OCI-LY1 (cell line): ENCODE measurements around the gene PREX1.

ENCODE experiments used
- H2AFZ ChIP-seq: fragments of 200-600 bp; sonication (generic), shearing (Covaris generic); 2 replicates; pipeline ENCODE4 v1.6.0; 2014; ENCODE audit warnings: antibody characterized with exemption, mild to moderate bottlenecking, low read length
- H3F3A ChIP-seq: fragments of 200-600 bp; sonication (generic), shearing (Covaris generic); 2 replicates; pipeline ENCODE4 v1.6.0; 2014; ENCODE audit warnings: mild to moderate bottlenecking, antibody characterized with exemption, low read length, moderate library complexity; ENCODE audit not compliant: insufficient read depth
- H3K27ac ChIP-seq: fragments of 200-600 bp; sonication (generic); 2 replicates; pipeline ENCODE4 v1.5.1; 2014; ENCODE audit warnings: low read length, mixed run types, mild to moderate bottlenecking, low read depth; ENCODE audit not compliant: poor library complexity, severe bottlenecking
- H3K27me3 ChIP-seq: fragments of 200-600 bp; sonication (generic); 2 replicates; pipeline ENCODE4 v1.6.0; 2014; ENCODE audit warnings: antibody characterized with exemption, mild to moderate bottlenecking, low read length, moderate library complexity; ENCODE audit not compliant: insufficient read depth
- H3K36me3 ChIP-seq: fragments of 200-600 bp; sonication (generic); 2 replicates; pipeline ENCODE4 v1.6.1; 2014; ENCODE audit warnings: mild to moderate bottlenecking, antibody characterized with exemption, low read length, moderate library complexity, mixed read lengths; ENCODE audit not compliant: insufficient read depth
- H3K4me1 ChIP-seq: fragments of 200-600 bp; sonication (generic); 2 replicates; pipeline ENCODE4 v1.5.1; 2014; ENCODE audit warnings: mild to moderate bottlenecking, low read length, moderate library complexity; ENCODE audit not compliant: insufficient read depth, severe bottlenecking
- H3K4me2 ChIP-seq: fragments of 200-600 bp; sonication (generic), shearing (Covaris generic); 2 replicates; pipeline ENCODE4 v1.6.1; 2014; ENCODE audit warnings: low read length
- H3K4me3 ChIP-seq: fragments of 200-600 bp; sonication (generic); 2 replicates; pipeline ENCODE4 v1.5.1; 2014; ENCODE audit warnings: low read length, low read depth, mild to moderate bottlenecking, mixed read lengths; ENCODE audit not compliant: poor library complexity, severe bottlenecking
- H3K79me2 ChIP-seq: fragments of 200-600 bp; shearing (Covaris generic); 2 replicates; pipeline ENCODE4 v1.6.1; 2016; ENCODE audit warnings: mixed run types, low read length, mixed read lengths; ENCODE audit not compliant: insufficient read depth
- H3K9ac ChIP-seq: fragments of 200-600 bp; sonication (generic), shearing (Covaris generic); 2 replicates; pipeline ENCODE4 v1.6.1; 2014; ENCODE audit warnings: mild to moderate bottlenecking, low read length, mixed read lengths
- H3K9me2 ChIP-seq: fragments of 200-600 bp; sonication (generic), shearing (Covaris generic); 2 replicates; pipeline ENCODE4 v1.6.1; 2014; ENCODE audit warnings: low read depth, mild to moderate bottlenecking, low read length, mixed read lengths
- H3K9me3 ChIP-seq: fragments of 200-600 bp; shearing (Covaris generic); 2 replicates; pipeline ENCODE4 v1.6.1; 2014; ENCODE audit warnings: low read length, mixed read lengths
- H4K20me1 ChIP-seq: fragments of 200-600 bp; sonication (generic), shearing (Covaris generic); 2 replicates; pipeline ENCODE4 v1.6.0; 2016; ENCODE audit warnings: mild to moderate bottlenecking, low read length; ENCODE audit not compliant: insufficient read depth
- EZH2 ChIP-seq: fragments of 200-600 bp; sonication (generic), shearing (Covaris generic); IDR thresholded peaks from 2 replicates; pipeline ENCODE4 v1.8.0; 2017; ENCODE audit warnings: borderline replicate concordance, mixed run types, mild to moderate bottlenecking, antibody characterized with exemption, low read length, moderate library complexity, mixed read lengths
- TF ChIP-seq, protein P1 (sequence below): fragments of 200-600 bp; sonication (generic), shearing (Covaris generic); IDR thresholded peaks from 2 replicates; pipeline ENCODE4 v1.5.1; 2017; ENCODE audit warnings: mild to moderate bottlenecking, antibody characterized with exemption, low read length, moderate library complexity, mixed read lengths

Gene PREX1

DNA sequence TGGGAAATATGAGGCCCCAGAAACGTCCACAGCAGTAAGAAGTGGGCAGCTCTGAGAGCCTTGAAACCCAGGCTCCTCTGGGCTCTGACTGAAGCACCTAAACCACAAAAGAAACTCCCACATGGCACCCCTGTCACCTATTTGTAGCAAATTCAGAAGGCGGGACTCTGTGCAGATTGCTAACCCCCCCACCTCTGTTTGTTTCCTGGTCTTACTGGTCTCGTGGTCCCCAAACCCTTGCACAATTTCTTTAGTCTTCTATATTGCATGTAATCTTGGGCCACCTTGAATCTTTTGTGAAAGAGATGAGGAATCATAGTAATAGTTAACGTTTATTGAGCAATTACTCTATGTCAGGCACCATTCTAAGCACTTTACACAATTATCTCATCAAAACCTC, 154.3 kb downstream of the PREX1 start:
- Histone ChIP-seq H2AFZ (no peak overlapping the region), H3K4me2 (no peak overlapping the region), H3K27me3 (no peaks in the 10 kb centered on the region), H3K4me3 (no peak overlapping the region), H3K9me2 (no peaks in the 10 kb centered on the region), H3K9me3 (no peaks in the 10 kb centered on the region), H3F3A (no peaks in the 10 kb centered on the region), H3K27ac (no peak overlapping the region), H3K4me1 (no peaks in the 10 kb centered on the region), H3K79me2 (no peaks in the 10 kb centered on the region), H4K20me1 (no peaks in the 10 kb centered on the region), H3K9ac (no peak overlapping the region), H3K36me3 (no peaks in the 10 kb centered on the region)
- TF ChIP-seq, protein P1, sequence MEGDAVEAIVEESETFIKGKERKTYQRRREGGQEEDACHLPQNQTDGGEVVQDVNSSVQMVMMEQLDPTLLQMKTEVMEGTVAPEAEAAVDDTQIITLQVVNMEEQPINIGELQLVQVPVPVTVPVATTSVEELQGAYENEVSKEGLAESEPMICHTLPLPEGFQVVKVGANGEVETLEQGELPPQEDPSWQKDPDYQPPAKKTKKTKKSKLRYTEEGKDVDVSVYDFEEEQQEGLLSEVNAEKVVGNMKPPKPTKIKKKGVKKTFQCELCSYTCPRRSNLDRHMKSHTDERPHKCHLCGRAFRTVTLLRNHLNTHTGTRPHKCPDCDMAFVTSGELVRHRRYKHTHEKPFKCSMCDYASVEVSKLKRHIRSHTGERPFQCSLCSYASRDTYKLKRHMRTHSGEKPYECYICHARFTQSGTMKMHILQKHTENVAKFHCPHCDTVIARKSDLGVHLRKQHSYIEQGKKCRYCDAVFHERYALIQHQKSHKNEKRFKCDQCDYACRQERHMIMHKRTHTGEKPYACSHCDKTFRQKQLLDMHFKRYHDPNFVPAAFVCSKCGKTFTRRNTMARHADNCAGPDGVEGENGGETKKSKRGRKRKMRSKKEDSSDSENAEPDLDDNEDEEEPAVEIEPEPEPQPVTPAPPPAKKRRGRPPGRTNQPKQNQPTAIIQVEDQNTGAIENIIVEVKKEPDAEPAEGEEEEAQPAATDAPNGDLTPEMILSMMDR, result no peak
- TF ChIP-seq EZH2, result no peak

DNA sequence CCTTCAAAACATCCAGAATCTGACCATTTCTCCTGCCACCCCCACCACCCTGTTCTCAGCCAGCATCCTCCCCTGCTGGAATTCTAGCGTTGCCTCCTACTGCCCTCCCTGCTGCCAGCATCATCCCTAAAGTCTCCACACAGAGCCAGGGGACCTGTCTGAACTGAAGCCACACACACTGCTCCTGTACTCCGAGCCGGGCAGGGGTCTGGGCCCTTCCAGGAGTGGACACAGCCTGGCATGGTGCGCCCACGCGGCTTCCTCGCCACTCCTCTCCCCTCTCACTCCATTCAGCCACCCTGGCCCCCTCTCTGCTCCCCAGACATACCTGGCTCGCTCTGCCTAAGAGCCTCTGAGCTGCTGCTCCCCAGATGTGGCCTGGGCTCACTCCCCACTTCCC, 155.5 kb downstream of the PREX1 start:
- Histone ChIP-seq H3K9me2 (no peaks in the 10 kb centered on the region), H3K27me3 (no peaks in the 10 kb centered on the region), H3K79me2 (no peaks in the 10 kb centered on the region), H3K4me1 (no peaks in the 10 kb centered on the region), H3F3A (no peaks in the 10 kb centered on the region), H3K4me3 (no peak overlapping the region), H3K36me3 (no peaks in the 10 kb centered on the region), H3K9me3 (no peaks in the 10 kb centered on the region), H3K9ac (no peak overlapping the region), H4K20me1 (no peaks in the 10 kb centered on the region), H3K27ac (no peak overlapping the region), H3K4me2 (no peak overlapping the region), H2AFZ (no peak overlapping the region)
- TF ChIP-seq, protein P1, result no peak
- TF ChIP-seq EZH2, result no peak

DNA sequence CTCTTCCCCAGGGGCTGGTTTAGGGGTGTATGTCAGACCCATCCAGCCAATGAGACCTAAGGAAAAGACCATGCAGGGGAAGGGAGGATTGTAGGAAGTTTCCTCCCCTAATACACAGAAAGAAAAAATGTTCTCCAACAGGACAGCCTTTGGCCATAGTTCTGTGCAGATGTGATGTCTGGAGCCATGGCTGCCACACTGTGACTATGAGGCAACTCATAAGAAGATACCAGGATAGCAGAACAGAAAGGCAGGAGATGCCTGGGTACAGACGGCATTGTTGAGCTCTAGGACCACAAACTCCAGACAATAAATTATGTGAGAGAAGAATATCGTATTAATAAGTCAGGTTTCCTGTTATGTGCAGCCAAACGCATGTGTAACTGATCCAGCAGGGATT, 156.7 kb downstream of the PREX1 start:
- Histone ChIP-seq H4K20me1 (no peaks in the 10 kb centered on the region), H3K79me2 (no peaks in the 10 kb centered on the region), H2AFZ (no peak overlapping the region), H3F3A (no peaks in the 10 kb centered on the region), H3K4me1 (no peaks in the 10 kb centered on the region), H3K9ac (no peak overlapping the region), H3K27me3 (peaks cover under 1% of the 10 kb centered on the region; the same call in 1 of the 2 replicates), H3K9me3 (no peaks in the 10 kb centered on the region), H3K9me2 (no peaks in the 10 kb centered on the region), H3K27ac (no peak overlapping the region), H3K36me3 (no peaks in the 10 kb centered on the region), H3K4me3 (no peak overlapping the region), H3K4me2 (no peak overlapping the region)
- TF ChIP-seq, protein P1, result no peak
- no peak for TF ChIP-seq EZH2
